ENCODE data around the gene RPUSD4.

Gene RPUSD4

DNA sequence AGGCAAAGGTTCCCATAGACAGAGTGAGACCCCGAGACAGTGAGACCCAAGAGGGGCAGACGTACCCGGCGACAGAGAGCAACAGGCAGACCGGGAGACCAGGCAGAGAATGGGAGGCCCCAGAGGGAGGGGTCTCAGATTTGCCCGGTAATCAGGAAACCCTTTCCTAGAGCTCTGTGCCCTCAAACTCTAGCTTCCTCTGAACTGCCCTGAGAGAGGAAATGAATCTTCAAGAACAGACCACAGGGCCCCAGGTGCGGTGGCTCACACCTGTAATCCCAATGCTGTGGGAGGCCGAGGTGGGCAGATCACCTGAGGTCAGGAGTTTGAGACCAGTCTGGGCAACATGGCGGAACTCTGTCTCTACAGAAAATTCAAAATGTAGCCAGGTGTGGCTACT lies 47.7 kb downstream of the RPUSD4 start:
- TF ChIP-seq, protein P1, sequence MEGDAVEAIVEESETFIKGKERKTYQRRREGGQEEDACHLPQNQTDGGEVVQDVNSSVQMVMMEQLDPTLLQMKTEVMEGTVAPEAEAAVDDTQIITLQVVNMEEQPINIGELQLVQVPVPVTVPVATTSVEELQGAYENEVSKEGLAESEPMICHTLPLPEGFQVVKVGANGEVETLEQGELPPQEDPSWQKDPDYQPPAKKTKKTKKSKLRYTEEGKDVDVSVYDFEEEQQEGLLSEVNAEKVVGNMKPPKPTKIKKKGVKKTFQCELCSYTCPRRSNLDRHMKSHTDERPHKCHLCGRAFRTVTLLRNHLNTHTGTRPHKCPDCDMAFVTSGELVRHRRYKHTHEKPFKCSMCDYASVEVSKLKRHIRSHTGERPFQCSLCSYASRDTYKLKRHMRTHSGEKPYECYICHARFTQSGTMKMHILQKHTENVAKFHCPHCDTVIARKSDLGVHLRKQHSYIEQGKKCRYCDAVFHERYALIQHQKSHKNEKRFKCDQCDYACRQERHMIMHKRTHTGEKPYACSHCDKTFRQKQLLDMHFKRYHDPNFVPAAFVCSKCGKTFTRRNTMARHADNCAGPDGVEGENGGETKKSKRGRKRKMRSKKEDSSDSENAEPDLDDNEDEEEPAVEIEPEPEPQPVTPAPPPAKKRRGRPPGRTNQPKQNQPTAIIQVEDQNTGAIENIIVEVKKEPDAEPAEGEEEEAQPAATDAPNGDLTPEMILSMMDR (IDR thresholded peaks at IDR 0.05): no peak

DNA sequence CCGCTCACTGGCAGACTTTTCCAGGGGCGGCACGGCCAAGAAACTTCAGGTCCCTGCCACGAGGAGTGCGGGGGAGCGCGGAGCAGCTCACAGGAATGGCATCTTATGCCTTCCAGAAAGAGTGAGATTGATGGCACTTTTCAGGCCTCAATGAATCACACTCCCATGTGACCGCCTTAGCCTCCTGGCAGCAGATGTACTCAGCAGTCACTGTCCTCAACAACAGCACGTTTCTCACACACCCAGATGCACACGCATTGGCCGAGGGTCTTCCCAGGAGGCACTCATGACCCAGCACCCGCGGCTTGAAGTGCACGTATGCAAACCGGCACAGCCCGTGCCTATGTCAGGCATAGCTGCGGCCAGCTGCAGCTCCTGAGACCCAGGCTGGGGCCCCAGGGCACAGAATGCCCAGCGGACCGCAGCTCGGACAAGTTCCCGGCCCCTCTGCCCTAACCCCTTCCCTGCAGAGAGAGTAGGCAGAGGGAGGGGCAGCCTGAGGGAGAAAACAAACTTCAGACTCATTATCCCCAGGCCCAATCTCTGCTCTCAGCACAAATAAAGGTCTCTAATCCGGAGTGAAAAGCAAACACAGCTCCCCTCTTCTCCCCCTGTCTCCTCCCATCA lies 48.3 kb downstream of the RPUSD4 start:
- TF ChIP-seq, protein P1 (IDR thresholded peaks at IDR 0.05): no peak

DNA sequence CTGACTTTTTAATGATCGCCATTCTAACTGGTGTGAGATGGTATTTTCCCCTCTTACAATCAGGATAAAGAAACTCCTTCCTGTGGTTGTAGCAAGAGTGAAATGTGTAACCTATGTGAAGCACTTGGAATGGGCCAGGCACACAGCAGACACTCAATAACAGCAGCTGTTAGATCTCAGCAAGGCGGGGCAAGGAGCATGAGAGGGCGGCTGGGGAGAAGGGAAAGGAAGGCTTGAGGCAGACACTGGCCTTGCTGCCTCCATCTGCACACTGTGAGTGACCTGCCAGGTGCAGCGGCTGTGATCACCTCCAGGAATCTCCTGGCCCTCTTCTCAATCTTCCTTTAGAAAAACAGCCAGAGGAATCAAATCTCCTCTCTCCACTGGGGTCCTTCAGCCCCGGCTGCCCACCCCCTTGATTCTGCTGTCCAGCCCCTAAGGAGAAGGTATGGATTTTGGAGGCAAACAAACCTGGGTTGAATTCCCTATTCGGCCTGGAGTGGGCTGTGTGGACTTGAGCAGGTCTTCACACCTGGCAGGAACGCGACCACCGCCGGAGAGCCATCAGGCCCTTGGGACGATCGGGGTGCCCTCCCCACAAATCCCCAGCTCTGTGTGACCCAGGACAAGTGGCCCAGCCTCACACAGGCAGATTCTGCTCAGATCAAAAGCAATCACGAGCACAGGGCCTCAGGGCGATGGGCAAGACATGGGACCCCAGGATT lies 49.0 kb downstream of the RPUSD4 start:
- TF ChIP-seq, protein P1 (IDR thresholded peaks at IDR 0.05): no peak

DNA sequence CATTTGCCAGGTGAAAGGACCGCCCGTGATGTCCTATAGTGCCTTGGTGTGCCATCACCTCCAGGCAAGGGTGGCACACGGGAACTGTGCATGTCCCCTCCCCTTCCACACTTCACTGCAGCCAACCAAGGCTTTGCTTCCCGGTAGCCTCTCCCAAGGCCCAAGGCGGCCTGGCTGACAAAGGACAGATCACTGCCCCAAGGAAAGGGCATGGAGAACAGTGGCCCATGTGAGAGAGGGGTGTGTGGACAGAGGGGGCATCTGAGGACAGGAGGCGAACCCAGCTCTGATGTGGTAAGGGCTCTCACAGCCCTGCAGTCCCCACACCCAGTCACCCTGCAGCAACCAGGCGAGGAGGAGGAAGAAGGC lies 50.4 kb downstream of the RPUSD4 start:
- TF ChIP-seq, protein P1 (IDR thresholded peaks at IDR 0.05): no peak

DNA sequence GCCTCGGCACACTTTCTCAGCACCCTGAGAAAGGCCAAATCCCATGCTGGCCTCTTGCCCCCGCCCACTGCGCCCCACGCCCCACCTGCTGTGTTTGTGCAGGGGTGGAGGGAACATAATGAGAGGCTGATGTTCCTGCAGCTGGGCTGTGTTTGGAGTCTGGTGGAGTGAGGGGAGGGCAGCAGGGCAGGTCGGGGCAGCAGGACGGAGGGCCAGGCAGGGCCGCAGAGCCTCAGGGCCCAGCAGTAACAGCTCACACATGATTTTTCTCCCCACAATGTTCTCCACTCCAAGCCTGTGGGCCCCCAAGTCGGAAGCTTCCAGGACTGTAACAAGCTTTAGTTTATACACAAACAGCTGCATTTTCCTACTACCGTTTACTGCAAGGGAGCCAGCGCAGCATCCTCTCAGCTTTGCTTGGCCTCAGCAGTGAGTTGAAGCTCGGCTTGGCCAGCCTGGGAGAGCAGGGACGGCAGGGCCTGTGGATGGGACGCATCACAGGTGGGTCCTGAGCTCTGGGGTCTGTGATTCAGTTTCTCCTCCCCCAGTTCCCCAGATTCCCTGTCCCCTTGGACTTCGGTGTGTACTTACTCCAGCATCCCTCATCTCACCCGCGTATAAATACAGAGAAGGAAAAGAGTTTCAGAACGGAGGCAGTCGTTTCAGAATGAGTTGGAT lies 51.0 kb downstream of the RPUSD4 start:
- TF ChIP-seq, protein P1 (IDR thresholded peaks at IDR 0.05): no peak

DNA sequence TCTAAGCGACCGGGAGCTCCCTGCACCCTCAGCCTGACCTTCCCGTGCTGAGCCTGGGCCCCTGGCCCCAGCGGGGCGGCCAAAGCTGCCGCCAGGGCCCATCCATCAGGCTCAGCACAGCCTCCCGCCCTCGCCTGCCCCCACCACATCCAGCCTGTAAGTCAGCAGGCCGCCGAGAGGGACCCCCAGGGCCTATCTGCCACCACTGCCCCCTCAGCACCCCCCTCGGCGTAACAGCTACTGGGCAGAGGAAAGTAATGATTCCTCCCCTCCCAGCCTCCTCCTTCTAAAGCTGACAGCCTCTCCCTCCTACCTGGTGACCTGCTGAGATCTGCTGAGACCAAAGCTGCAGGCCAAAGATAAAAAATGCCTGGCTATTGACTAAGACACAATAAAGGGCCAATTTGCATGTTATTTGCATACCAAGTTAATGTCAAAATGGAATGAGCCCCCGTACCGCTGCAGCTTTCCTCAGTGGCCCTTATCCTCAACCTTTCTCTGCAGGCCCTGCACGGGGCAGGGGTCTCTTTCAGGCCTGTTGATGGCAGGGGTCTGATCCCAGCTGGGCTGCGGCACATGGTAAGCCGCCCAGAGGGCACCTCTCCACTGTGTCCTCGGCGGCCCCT lies 51.6 kb downstream of the RPUSD4 start:
- TF ChIP-seq, protein P1 (IDR thresholded peaks at IDR 0.05): no peak

DNA sequence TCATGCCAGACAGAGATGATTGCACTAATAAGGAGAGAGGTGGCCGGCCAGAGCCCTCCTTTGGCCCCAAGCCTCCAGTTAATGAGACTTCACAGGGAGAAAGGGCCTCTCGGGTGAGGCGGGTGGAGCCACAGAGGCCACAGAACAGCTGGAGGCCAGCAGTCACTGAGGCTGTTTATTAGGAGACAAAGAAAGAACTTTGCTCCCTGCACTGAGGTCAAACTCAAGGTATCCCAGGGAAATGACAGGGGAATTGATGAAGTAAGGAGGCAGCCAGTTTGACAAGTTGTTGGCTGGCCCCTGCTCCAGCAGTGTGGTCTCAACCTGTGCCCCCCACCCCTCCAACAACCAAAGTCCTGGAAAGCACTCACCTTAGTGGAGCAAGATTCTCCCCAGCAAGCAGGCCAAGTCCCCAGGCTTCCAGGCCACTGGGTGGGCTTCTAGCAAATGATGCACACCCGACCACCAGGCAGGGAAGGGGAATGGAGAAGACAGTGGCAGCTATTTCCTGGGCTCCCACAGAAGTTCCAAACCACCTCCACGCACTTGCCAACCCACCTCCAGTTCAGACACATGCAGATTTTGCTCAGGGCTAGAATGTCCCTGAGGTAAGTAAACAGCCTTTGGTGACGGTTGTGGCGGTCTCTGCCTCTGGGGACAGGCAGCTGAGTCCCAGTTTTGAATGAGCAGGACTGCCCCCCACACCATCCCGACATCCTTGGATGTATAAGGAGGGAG lies 53.2 kb downstream of the RPUSD4 start:
- TF ChIP-seq, protein P1 (IDR thresholded peaks at IDR 0.05): no peak
